ENCODE results near the gene POLR1G. TPM values are rescaled to one million over a fixed set of nuclear protein-coding genes. Genes with fewer than 3 reads are reported as not detected.
"Not testable (repeated sequence)": the region's sequence is repeated elsewhere in the genome, so short reads cannot be mapped to it uniquely, and the experiment has no call there.

POLR1G gene
- total and polyA plus RNA-seq, 4 donors, result 1.1 to 2.4 (median 1.9) TPM

- H3K4me3 ChIP-seq (ENCODE audit: low read depth in 1 of 3, low read length in 3 of 3); H3K27ac ChIP-seq (ENCODE audit: low read depth in 1 of 2, low read length in 2 of 2); H3K27me3 ChIP-seq (ENCODE audit: control insufficient read depth in 4 of 4, insufficient read depth in 4 of 4, low read length in 3 of 4); H3K4me1 ChIP-seq (ENCODE audit: control insufficient read depth in 4 of 4, insufficient read depth in 4 of 4, low read length in 3 of 4); H3K9me3 ChIP-seq (ENCODE audit: control insufficient read depth in 4 of 4, low read length in 3 of 4); H3K9ac ChIP-seq (ENCODE audit: low read depth in 1 of 2, low read length in 2 of 2); DNase-seq (ENCODE audit: low spot score); H3K36me3 ChIP-seq (ENCODE audit: control insufficient read depth in 4 of 4, insufficient read depth in 3 of 4, low read depth in 1 of 4, low read length in 3 of 4): not testable (repeated sequence)
- 93% methylated on average over 8 of the region's 8 CpGs for WGBS
Observed at GRCh38 chr19:45432543-45432942, 26.1 kb downstream of the POLR1G start.

- Histone ChIP-seq H3K27me3 (ENCODE audit: control insufficient read depth in 4 of 4, insufficient read depth in 4 of 4, low read length in 3 of 4) (no peaks in the 10 kb centered on the region), H3K36me3 (ENCODE audit: control insufficient read depth in 4 of 4, insufficient read depth in 3 of 4, low read depth in 1 of 4, low read length in 3 of 4) (no peaks in the 10 kb centered on the region), H3K9me3 (ENCODE audit: control insufficient read depth in 4 of 4, low read length in 3 of 4) (no peaks in the 10 kb centered on the region), H3K9ac (ENCODE audit: low read depth in 1 of 2, low read length in 2 of 2) (no peak overlapping the region), H3K4me3 (ENCODE audit: low read depth in 1 of 3, low read length in 3 of 3) (no peak overlapping the region), H3K4me1 (ENCODE audit: control insufficient read depth in 4 of 4, insufficient read depth in 4 of 4, low read length in 3 of 4) (no peaks in the 10 kb centered on the region), H3K27ac (ENCODE audit: low read depth in 1 of 2, low read length in 2 of 2) (no peak overlapping the region)
- 87% methylated on average over 3 of the region's 3 CpGs for WGBS
- no peak for DNase-seq (ENCODE audit: low spot score)
- TF ChIP-seq RAD21 (IDR thresholded peaks at IDR 0.05) (no peak), NR2F2 (IDR thresholded peaks at IDR 0.05) (no peak), CTCF (IDR thresholded peaks at IDR 0.05; ENCODE audit: low read depth, low read length, missing input control) (no peak)
Observed at GRCh38 chr19:45437328-45437727, 30.9 kb downstream of the POLR1G start.

GRCh38 chr19:45439190-45439568 is 32.7 kb downstream of the POLR1G start:
- peak overlapping the region in 1 of 3 donors; percentile 84 for H3K4me3 ChIP-seq (ENCODE audit: low read depth in 1 of 3, low read length in 3 of 3)
- TF ChIP-seq HNF4G (IDR thresholded peaks at IDR 0.05), result no peak
- TF ChIP-seq RAD21 (IDR thresholded peaks at IDR 0.05), result no peak
- no peak for TF ChIP-seq RXRA (IDR thresholded peaks at IDR 0.05)

DNA sequence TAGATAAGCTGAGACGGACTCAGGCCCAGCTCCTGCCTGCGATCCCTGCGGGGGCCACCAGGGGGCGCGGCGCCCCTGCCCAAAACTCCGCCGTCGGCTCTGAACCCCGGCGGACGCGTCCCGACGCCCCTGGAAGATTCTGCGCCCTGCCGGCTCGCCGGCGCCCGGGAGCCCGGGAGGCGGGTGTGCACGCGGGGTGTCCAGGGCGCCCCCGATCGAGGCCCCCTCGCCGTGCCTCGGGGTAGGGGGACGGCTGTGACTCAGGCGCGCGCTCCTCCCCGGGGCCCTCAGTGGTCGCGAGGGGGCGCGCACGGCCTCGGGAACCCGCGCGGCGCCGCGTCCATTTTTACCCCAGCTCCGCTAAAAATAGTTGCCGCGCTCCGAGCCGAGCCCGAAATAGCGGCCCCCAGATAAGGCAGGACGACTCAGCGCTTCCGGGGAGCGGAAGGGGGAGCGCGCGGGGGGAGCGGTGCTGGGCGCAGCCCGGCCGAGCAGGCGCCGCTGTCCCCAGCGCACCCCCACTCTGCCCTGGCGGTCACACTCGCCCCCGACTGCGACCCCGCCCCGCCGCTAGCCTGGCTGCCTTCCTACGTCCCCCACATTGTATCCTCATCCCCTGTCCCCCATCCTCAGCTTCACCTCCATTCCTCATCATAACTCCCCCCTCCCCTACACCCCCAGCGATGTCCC is 33.3 kb downstream of the POLR1G start:
- no peaks in the 10 kb centered on the region for H3K36me3 ChIP-seq (ENCODE audit: control insufficient read depth in 4 of 4, insufficient read depth in 3 of 4, low read depth in 1 of 4, low read length in 3 of 4)
- H3K27me3 ChIP-seq (ENCODE audit: control insufficient read depth in 4 of 4, insufficient read depth in 4 of 4, low read length in 3 of 4), result no peaks in the 10 kb centered on the region
- H3K9ac ChIP-seq (ENCODE audit: low read depth in 1 of 2, low read length in 2 of 2), result peak overlapping the region in 1 of 2 donors; percentile 7
- peak; percentile 88 for DNase-seq (ENCODE audit: low spot score)
- H3K4me1 ChIP-seq (ENCODE audit: control insufficient read depth in 4 of 4, insufficient read depth in 4 of 4, low read length in 3 of 4), result peaks cover 4 to 14% (median 7%) of the 10 kb centered on the region in 4 donors
- H3K9me3 ChIP-seq (ENCODE audit: control insufficient read depth in 4 of 4, low read length in 3 of 4), result no peaks in the 10 kb centered on the region
- peak overlapping the region; percentile 39 to 62 for H3K27ac ChIP-seq (ENCODE audit: low read depth in 1 of 2, low read length in 2 of 2)
- WGBS, result under 1% methylated on average over 78 of the region's 78 CpGs
- no peak for TF ChIP-seq TAF1 (conservative IDR thresholded peaks at IDR 0.05)
- TF ChIP-seq, protein P1, sequence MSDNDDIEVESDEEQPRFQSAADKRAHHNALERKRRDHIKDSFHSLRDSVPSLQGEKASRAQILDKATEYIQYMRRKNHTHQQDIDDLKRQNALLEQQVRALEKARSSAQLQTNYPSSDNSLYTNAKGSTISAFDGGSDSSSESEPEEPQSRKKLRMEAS (IDR thresholded peaks at IDR 0.05), result no peak
- TF ChIP-seq RAD21 (IDR thresholded peaks at IDR 0.05), result peak; percentile 81 to 84
- no peak for TF ChIP-seq YY1 (IDR thresholded peaks at IDR 0.05)
- peak; percentile 93 for TF ChIP-seq CTCF (IDR thresholded peaks at IDR 0.05; ENCODE audit: low read depth, low read length, missing input control)
- H3K4me3 ChIP-seq (ENCODE audit: low read depth in 1 of 3, low read length in 3 of 3), result peak overlapping the region in 2 of 3 donors; percentile 41 to 84

More at GRCh38 chr19:45439190-45439568, 32.7 kb downstream of the POLR1G start:
- Histone ChIP-seq H3K9me3 (ENCODE audit: control insufficient read depth in 4 of 4, low read length in 3 of 4) (no peaks in the 10 kb centered on the region), H3K27ac (ENCODE audit: low read depth in 1 of 2, low read length in 2 of 2) (peak overlapping the region in 1 of 2 donors; percentile 39), H3K4me1 (ENCODE audit: control insufficient read depth in 4 of 4, insufficient read depth in 4 of 4, low read length in 3 of 4) (peaks cover 0 to 10% (median 3%) of the 10 kb centered on the region in 4 donors), H3K9ac (ENCODE audit: low read depth in 1 of 2, low read length in 2 of 2) (no peak overlapping the region), H3K27me3 (ENCODE audit: control insufficient read depth in 4 of 4, insufficient read depth in 4 of 4, low read length in 3 of 4) (no peaks in the 10 kb centered on the region), H3K36me3 (ENCODE audit: control insufficient read depth in 4 of 4, insufficient read depth in 3 of 4, low read depth in 1 of 4, low read length in 3 of 4) (no peaks in the 10 kb centered on the region)
- no peak for DNase-seq (ENCODE audit: low spot score)
- 30% methylated on average over 10 of the region's 10 CpGs for WGBS
